DND-41 (cell line): ENCODE measurements around the gene DLAT.

Experiments
- CTCF ChIP-seq: IDR thresholded peaks from 2 replicates; pipeline ENCODE4 v1.5.1; 2012; ENCODE audit warnings: borderline replicate concordance, low read length, moderate library complexity, mild to moderate bottlenecking; ENCODE audit not compliant: poor library complexity, severe bottlenecking; ENCODE audit errors: extremely low read depth
- EZH2 ChIP-seq: IDR thresholded peaks from 3 replicates; pipeline ENCODE4 v1.6.1; 2012; ENCODE audit warnings: borderline replicate concordance, low read depth, mild to moderate bottlenecking, moderate library complexity, low read length, inconsistent platforms; ENCODE audit not compliant: severe bottlenecking

- TF ChIP-seq CTCF (no peak), EZH2 (no peak)
Observed at GRCh38 chr11:111990381-111990780, 34.8 kb upstream of the DLAT start.
